Heart right ventricle (tissue), 16 donors: ENCODE data around the gene MERTK. TPM values are rescaled to one million over a fixed set of nuclear protein-coding genes. Genes with fewer than 3 reads are reported as not detected.

Experiments
- ATAC-seq, 8 donors: fragments of 200-7000 bp; cut with Tn5 transposase; one replicate each; pipeline ENCODE4 v1.9.1; 2020; ENCODE audit warnings: mild to moderate bottlenecking in 8 of 8, moderate library complexity in 8 of 8, moderate number of reproducible peaks in 1 of 8
- DNase-seq, 2 donors: peaks; one replicate each; pipeline ENCODE4 v3.0.0-alpha.2; 2020
- H3K27ac ChIP-seq, 10 donors: fragments of 200-600 bp; sonication (generic) in 2 of 10; one replicate each; pipeline versions ENCODE4 v1.5.0 to v1.8.0; 2020 to 2022; ENCODE audit warnings: mild to moderate bottlenecking in 3 of 10
- H3K27me3 ChIP-seq, 7 donors: fragments of 200-600 bp; one replicate each; pipeline ENCODE4 v1.8.0; 2021 to 2022; ENCODE audit warnings: mild to moderate bottlenecking in 2 of 7
- H3K36me3 ChIP-seq, 9 donors: fragments of 200-600 bp; sonication (generic) in 1 of 9; one replicate each; pipeline versions ENCODE4 v1.5.0 to v1.8.0; 2020 to 2022; ENCODE audit warnings: mild to moderate bottlenecking in 2 of 9
- H3K4me1 ChIP-seq, 9 donors: fragments of 200-600 bp; sonication (generic) in 1 of 9; one replicate each; pipeline versions ENCODE4 v1.5.0 to v1.8.0; 2020 to 2022; ENCODE audit warnings: mild to moderate bottlenecking in 4 of 9
- H3K4me3 ChIP-seq, 10 donors: fragments of 200-600 bp; sonication (generic) in 2 of 10; one replicate each; pipeline versions ENCODE4 v1.5.0 to v1.8.0; 2020 to 2022; ENCODE audit warnings: mild to moderate bottlenecking in 7 of 10, moderate library complexity in 2 of 10
- H3K9me3 ChIP-seq, 11 donors: fragments of 200-600 bp in 10 of 11; sonication (generic) in 2 of 11; one replicate each; pipeline versions ENCODE4 v1.5.0 to v1.8.0; 2013 to 2022; ENCODE audit warnings: mild to moderate bottlenecking in 2 of 11, control low read depth in 1 of 11, moderate library complexity in 1 of 11
- WGBS, 2 donors: extraction: QIAGEN DNeasy Blood & Tissue Kit; methylation state at CpG; one replicate each; pipeline ENCODE4 v1.1.7; 2013; ENCODE audit warnings: inconsistent platforms in 1 of 2; 5-methylcytosine and 5-hydroxymethylcytosine counted together
- intact Hi-C, 10 donors: fragments of 100-400 bp; cut with DNase I; formaldehyde crosslinking; loops; one replicate each; pipeline versions ENCODE4 v1.11.1 to v1.14.2; 2022
- polyA plus RNA-seq, 2 donors: library from polyadenylated mRNA; stranded (reverse); fragments of 200-250 nt; gene quantifications; one replicate each; pipeline ENCODE4 v1.2.3, GENCODE V29; 2013
- total RNA-seq, 10 donors: library from RNA; stranded (reverse); fragmentation: NEBNext Ultra II Directional in 3 of 10; extraction: Animal tissue kit (Norgen Biotek cat#: 25700) in 3 of 10; gene quantifications; one replicate each; pipeline versions ENCODE4 v1.2.1 to v1.2.4, GENCODE V29; 2021 to 2023
- TF ChIP-seq, protein P1 (sequence below), 9 donors: fragments of 200-600 bp; sonication (generic) in 2 of 9; IDR thresholded peaks; one replicate each; pipeline versions ENCODE4 v1.5.0 to v1.8.0; 2021 to 2022; ENCODE audit warnings: antibody characterized with exemption in 9 of 9, mild to moderate bottlenecking in 5 of 9, moderate library complexity in 1 of 9
- donor health status: Arrhythmogenic right ventricular cardiomyopathy.
- donor health status: ischemic (EF 13 %, LVEDD 7.1; RV severe dilation, severe dysfunction).
- donor health status: healthy with polysubstance abuse.
- donor health status: DM: no; HTN: yes; CAD: no.
- donor health status: DM: no; HTN: no; CAD: no.
- donor health status: ischemic (EF 25% LVEDD 6.9; RV normal size, moderate dysfunction).
- donor health status: ischemic (EF 25% LVEDD 5.7; RV mildly dilated, moderate dysfunction).
- donor health status: healthy.
- donor health status: DM: yes; HTN: yes; CAD: no.
- donor health status: Ischemic cardiomyopathy.
- donor health status: ischemic (EF 35%, LVEDD 5.7; RV mildly dilated, moderate dysfunction).
- donor health status: nonischemic (EF 11% LVEDD 7.7; RV severe dilation, severe dysfunction).
- donor health status: DM: yes; HTN: yes; CAD: no.
- donor health status: PGD.
- donor health status: ischemic (EF 29% LVEDD 5.4; RV normal size, mild dysfunction).
- donor health status: nonischemic (EF 23%, LVEDD 6.1; RV moderate dilation, normal function).

MERTK gene
- total and polyA plus RNA-seq, 12 donors = 2.3 to 8.9 (median 3.9) TPM

DNA sequence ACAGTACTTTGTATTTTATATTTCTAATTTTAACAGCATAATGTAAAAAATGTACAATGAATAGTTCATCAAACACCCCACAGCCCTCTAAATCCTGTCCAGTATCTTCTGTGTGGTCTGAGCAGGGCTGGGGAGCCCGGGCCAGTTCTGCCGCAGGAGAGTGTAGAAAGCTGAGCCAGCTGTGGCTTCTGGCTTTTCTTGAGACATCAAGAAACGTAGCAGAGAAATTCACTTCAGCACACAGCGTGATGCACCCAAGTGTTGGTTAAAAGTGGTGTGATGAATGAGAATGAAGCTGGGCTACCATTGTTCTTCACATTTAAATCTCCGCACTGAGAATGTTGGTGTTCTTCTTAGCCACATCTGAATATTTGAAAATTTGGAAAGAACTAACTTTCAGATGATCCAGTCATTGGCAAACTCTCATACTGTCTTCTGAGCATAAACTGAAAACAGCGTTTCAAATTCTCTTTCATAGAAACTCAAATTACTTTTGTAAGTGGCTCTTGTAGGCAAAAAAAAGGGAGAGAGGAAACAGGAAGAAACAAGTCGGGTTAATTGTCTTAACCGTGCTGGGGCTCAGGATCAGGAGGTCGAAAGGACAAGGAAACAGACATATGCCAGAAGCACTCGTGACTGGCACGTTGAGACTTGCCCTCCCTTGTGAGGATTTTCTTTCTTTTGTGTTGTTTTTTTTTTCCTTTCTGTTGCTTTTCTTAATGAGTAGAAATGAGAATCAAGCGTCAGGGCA lies 133.2 kb downstream of the MERTK start:
- H3K27ac ChIP-seq = peak overlapping the region in 6 of 10 donors; percentile 16 to 77 (median 31)
- ATAC-seq (peak in 5 of 8 donors; percentile 34 to 58 (median 53)), DNase-seq (no peak)
- TF ChIP-seq, protein P1, sequence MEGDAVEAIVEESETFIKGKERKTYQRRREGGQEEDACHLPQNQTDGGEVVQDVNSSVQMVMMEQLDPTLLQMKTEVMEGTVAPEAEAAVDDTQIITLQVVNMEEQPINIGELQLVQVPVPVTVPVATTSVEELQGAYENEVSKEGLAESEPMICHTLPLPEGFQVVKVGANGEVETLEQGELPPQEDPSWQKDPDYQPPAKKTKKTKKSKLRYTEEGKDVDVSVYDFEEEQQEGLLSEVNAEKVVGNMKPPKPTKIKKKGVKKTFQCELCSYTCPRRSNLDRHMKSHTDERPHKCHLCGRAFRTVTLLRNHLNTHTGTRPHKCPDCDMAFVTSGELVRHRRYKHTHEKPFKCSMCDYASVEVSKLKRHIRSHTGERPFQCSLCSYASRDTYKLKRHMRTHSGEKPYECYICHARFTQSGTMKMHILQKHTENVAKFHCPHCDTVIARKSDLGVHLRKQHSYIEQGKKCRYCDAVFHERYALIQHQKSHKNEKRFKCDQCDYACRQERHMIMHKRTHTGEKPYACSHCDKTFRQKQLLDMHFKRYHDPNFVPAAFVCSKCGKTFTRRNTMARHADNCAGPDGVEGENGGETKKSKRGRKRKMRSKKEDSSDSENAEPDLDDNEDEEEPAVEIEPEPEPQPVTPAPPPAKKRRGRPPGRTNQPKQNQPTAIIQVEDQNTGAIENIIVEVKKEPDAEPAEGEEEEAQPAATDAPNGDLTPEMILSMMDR (IDR thresholded peaks at IDR 0.05) = no peak
- no peaks in the 10 kb centered on the region for H3K27me3 ChIP-seq
- WGBS, 2 donors = 23 to 33% methylated on average over 12 of the region's 12 CpGs
- H3K9me3 ChIP-seq = no peaks in the 10 kb centered on the region
- peaks cover 0 to 37% (median 11%) of the 10 kb centered on the region in 9 donors for H3K4me1 ChIP-seq
- intact Hi-C loops = loop anchor here in 1 of 10 donors (10.0 kb wide), 1 partner anchor 47 kb away; no protein-coding TSS in a partner anchor
- peaks cover 0 to 24% (median 0%) of the 10 kb centered on the region in 9 donors for H3K36me3 ChIP-seq
- peak overlapping the region in 1 of 10 donors; percentile 8 for H3K4me3 ChIP-seq

DNA sequence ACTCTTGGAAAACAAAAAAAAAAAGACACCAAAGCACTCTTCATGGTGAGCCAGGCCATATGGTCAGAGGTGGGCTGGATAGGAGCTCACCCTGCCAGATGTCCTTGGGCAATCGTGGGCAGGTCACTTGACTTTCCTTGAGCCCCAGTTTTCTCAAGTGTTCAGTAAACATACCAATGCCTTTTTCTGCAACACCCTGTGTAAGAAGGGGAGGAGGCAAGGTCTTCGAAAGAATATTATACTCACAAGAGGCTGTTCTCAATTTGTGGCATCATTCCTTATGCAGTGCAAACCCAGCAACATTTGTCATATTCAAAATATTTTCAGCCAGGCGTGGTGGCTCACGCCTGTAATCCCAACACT lies 133.8 kb downstream of the MERTK start:
- intact Hi-C loops = loop anchor here in 1 of 10 donors (10.0 kb wide), 1 partner anchor 47 kb away; no protein-coding TSS in a partner anchor
- peaks cover 0 to 19% (median 0%) of the 10 kb centered on the region in 9 donors for H3K36me3 ChIP-seq
- H3K27me3 ChIP-seq = no peaks in the 10 kb centered on the region
- H3K4me3 ChIP-seq = peak overlapping the region in 1 of 10 donors; percentile 8
- no peaks in the 10 kb centered on the region for H3K9me3 ChIP-seq
- TF ChIP-seq, protein P1 (IDR thresholded peaks at IDR 0.05) = no peak
- 64 to 69% methylated on average over 4 of the region's 4 CpGs for WGBS, 2 donors
- ATAC-seq (peak in 5 of 8 donors; percentile 10 to 56 (median 41)), DNase-seq (no peak)
- peak overlapping the region in 5 of 10 donors; percentile 16 to 77 (median 25) for H3K27ac ChIP-seq
- peaks cover 0 to 37% (median 11%) of the 10 kb centered on the region in 9 donors for H3K4me1 ChIP-seq

DNA sequence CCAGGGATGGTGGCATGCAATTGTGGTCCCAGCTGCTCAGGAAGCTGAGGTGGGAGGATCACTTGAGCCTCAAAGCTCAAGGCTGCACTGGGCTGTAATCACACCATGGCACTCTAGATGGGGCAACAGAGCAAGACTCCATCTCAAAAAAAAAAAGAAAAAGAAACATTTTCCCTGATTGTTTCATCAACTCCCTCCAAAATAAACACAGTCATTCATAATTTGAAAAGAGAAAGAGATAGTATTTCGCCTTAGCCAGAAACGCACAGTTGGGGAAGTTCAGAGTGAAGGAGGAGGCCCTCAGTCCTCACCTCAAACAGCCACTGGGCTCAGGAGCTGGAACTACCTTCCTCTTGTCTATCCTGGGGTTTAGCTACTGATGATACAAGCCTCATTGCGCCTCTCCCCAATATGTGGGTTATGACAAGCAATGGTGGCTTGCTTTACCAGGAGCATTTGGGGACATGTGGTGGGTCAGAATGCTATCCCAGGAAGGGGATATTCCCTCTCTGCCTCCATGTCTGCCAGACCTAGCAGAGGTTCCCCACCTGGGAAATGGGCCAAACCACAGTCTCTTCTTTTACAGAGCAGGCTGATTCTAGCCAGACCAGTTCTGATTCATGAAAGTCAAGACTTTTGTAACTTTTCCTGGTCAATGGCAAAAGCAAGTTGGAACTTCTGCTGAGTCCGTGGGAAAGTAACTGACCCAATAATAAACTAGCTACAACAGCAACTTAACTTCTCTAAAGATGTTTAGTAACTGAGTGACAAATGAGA lies 134.5 kb downstream of the MERTK start:
- Histone ChIP-seq H3K27ac (peak overlapping the region in 3 of 10 donors; percentile 24 to 77 (median 25)), H3K36me3 (peaks cover 0 to 15% (median 0%) of the 10 kb centered on the region in 9 donors), H3K4me1 (peaks cover 0 to 37% (median 11%) of the 10 kb centered on the region in 9 donors), H3K4me3 (no peak overlapping the region), H3K27me3 (no peaks in the 10 kb centered on the region), H3K9me3 (peaks cover 0 to 4% (median 0%) of the 10 kb centered on the region in 11 donors)
- WGBS, 2 donors = 60 to 64% methylated on average over 4 of the region's 4 CpGs
- peak in 1 of 2 donors; percentile 32 for DNase-seq
- ATAC-seq = peak in 7 of 8 donors; percentile 29 to 65 (median 56)
- intact Hi-C loops = loop anchor here in 1 of 10 donors (10.0 kb wide), 1 partner anchor 48 kb away; no protein-coding TSS in a partner anchor
- TF ChIP-seq, protein P1 (IDR thresholded peaks at IDR 0.05) = peak in 2 of 9 donors; percentile 8 to 27

DNA sequence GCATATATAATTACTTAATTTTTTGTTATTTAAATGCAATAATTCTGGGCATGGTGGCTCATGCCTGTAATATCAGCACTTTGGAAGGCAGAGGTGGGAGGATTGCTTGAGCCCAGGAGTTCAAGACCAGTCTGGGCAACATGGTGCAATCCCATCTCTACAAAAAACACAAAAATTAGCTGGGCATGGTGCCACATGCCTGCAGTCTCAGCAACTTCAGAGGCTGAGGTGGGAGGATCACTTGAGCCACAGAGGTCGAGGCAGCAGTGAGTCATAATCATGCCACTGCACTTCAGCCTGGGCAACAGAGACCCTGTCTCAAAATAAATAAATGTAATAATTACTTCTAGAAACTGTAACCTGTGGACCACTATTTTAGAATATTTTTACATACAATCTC lies 135.2 kb downstream of the MERTK start:
- Histone ChIP-seq H3K27ac (peak overlapping the region in 2 of 10 donors; percentile 24 to 68), H3K27me3 (no peaks in the 10 kb centered on the region), H3K36me3 (peaks cover 0 to 10% (median 0%) of the 10 kb centered on the region in 9 donors), H3K4me1 (peaks cover 0 to 37% (median 11%) of the 10 kb centered on the region in 9 donors), H3K9me3 (peaks cover 0 to 4% (median 0%) of the 10 kb centered on the region in 11 donors), H3K4me3 (no peak overlapping the region)
- TF ChIP-seq, protein P1 (IDR thresholded peaks at IDR 0.05) = no peak
- no peak for DNase-seq
- WGBS, 2 donors = 58 to 82% methylated on average over 1 of the region's 1 CpG
- ATAC-seq = no peak
- intact Hi-C loops = loop anchor here in 1 of 10 donors (10.0 kb wide), 1 partner anchor 49 kb away; no protein-coding TSS in a partner anchor
